NCI-H524 (cell line): ENCODE data around the gene CST3.
"Not testable (repeated sequence)": the region's sequence is repeated elsewhere in the genome, so short reads cannot be mapped to it uniquely, and the experiment has no call there.

Source experiments
- DNase-seq, 2 experiments: peaks; one replicate each; lab custom pipeline; 2025; lab: John Stamatoyannopoulos, UW

Gene CST3

DNA sequence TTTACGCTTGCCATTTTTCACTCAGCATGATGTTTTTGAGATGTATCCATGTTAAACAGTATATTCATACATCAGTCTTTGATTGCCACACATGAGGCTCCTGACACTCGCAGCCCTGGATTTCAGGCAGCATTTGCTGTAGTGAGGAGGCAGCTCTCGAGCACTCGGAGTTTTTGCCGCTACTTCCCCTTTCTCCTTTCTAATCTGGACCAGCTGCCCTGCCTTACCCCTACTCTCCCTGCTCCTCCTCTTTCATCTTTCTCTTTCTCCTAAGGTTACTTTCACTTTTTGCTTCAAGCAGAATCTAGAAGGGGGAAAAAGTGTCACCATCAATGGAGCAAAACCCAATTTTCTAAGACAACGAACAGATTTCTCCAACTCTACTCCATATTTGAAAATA lies 5.9 kb upstream of the CST3 start:
- DNase-seq = no peak

DNA sequence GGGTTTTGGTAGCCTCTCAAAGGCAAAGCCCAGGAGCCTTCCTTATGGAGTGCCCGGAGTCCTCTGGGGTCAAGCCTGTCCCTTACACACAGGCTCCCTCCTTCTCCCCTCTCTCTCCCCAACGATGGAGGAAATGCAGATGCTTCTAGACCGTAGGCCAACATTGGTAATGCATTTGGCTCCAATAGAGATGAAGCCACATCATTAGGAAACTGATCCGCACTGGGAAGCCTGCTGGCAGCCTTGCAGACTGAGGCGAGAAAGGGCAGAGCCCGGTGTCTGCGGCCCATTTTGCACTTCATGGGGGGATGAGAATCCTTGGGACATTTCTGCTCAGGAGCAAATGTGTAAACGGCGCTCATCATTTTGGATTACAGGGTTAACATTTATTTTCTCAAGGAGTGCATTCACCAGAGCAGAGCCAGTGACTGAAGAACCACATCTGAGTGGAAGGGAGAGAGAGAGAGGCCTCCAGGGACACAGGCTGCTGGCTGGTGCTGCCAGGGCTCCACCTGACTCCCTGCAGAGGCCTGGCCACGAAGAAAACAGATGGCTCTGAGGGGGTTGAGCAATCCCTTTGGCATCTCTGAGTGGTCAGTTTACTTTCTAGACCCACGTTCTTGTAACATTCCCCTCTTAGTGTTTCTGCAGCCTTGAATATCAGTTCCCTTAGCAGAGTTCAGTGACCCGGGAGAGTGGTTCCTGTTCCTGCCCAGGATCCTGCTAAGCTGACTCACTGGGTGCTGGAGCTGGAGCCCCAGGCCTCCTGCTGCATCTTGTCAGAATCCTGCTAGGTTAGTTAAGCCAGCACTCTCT lies 4.4 kb upstream of the CST3 start:
- DNase-seq = peak; percentile 41 to 76

DNA sequence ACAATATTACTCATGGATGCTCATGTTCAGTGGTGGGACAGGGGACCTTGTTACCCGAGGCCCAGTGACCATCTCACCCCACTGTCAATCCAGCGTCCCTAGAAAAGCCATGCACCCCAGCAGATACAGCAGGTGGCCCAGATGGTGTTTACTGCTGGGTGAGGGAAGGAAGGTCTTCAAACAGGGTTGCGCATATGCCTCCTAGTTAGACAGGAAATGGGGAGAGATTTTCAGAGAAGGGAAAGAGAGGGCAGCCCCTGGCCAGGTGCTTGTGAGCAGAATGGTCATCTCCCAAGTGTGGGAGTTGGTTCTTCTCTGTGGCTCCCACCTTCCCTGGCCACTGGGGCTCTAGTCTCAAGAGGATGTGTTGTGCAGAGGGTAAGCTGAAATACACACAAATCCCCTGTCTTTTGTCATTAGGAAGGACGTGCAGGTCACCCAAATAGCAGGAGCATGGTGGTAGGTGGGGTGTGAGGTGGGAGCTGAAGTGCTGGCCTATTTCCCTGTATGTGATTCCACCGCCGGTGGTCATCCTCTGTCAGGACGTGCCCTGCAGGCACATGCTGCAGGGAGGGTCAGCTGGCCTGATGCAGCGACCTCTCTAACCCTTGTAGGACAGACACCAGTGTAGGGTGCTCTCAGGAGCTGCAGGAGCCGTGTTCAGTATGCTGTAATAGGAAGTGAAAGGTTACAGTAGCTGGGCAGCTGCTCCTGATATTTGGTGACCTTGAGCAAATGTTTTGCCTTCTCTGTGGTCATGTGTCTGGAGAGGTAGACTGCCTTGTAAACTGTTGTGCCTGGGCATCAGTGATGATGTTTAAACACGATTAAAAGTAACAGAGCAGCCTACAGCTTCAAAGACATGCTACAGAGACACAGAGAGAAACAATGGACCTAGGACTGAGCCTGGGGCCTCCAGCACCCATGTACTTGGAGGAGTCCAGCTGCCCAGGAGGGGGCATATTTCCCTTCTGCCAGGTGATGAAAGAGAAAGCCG lies 3.2 kb upstream of the CST3 start:
- peak in 1 of 2 experiments; percentile 57 for DNase-seq

DNA sequence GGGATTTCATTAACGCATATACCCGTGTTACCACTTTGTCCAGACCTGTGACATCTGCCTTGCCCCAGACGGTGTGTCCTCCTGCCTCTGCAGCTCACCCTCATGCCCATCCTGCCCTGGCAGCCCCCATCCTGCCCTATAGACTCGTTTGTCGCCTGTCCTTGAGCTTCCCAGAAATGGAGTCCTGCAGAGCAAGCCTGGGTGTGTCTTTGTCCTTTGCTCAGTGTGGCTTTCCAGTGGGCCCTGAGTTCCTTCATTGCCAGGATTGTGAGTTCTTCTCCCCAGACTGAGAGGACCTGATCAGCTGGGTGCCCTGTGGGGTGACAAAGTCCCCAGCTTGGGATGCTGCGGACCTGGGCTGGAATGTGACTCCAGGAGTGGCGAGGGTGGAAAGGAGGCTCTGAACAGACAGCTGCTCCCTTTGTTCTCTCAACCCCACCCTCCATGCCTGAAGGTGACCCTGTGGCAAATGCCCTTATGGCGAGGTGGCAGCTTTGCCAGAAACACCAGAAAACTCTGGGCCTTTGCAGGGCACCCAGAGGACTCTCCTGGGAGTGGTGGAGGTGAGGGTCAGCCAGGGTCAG lies 2.4 kb upstream of the CST3 start:
- no peak for DNase-seq

DNA sequence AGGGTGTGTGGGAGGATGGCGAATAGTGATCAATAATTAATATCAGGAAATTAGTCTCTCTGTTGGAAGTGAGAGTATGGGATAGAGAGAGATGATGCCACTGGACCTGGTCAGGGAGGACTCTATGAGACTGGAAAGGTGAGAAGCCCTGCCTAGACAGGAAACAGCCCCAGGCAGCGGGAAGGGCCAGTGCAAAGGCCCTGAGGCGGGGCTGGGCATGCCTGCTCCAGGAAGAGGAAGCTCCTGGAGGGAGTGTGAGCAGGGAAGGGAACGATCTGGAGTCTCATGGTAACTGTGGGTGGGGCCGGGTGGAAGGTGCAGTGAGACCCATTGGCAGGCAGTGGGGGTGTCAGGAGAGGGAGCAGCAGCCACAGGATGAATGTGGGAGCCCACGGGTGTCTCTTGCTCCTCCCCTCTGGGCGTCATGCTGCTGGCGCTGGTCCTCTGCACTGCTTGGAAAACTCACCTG lies 1.8 kb upstream of the CST3 start:
- no peak for DNase-seq

DNA sequence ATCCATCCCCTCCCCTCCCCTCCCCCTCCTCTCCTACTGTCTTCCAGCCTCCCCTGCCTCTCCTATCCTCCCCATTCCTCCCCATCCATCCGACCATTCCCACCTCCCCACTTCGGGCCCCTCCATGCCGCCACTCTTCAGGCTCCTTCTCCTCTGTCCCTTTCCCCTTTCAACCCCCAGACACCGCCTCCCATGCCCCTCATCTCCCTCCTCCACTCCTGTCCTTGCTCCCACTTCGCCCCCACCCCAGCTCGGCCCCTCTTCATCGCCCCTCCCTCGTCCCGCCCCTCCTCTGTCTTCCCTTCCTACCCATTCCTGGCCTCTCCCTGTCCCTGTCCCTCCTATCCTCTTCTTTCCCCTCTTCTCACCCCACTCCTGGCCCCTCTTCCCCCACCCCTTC lies 554 bp upstream of the CST3 start:
- DNase-seq = no peak

DNA sequence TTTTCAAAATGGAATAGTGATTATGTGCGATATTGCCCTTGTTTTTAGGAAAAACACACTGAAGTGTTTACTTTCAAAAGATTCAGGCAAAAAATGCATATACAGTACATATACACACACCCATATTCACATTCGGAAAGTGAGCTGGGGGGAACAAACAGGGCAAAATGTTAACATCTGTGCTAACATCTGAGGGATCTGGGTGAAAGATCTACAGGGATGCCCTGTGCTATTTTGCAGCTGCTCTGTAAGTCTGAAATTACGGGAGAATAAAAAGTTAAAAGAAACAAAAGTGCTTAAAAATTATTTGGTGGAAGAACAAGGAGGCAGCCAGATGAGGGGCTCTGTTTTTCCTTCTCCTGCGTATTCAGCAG lies 860 bp downstream of the CST3 start:
- DNase-seq = no peak

DNA sequence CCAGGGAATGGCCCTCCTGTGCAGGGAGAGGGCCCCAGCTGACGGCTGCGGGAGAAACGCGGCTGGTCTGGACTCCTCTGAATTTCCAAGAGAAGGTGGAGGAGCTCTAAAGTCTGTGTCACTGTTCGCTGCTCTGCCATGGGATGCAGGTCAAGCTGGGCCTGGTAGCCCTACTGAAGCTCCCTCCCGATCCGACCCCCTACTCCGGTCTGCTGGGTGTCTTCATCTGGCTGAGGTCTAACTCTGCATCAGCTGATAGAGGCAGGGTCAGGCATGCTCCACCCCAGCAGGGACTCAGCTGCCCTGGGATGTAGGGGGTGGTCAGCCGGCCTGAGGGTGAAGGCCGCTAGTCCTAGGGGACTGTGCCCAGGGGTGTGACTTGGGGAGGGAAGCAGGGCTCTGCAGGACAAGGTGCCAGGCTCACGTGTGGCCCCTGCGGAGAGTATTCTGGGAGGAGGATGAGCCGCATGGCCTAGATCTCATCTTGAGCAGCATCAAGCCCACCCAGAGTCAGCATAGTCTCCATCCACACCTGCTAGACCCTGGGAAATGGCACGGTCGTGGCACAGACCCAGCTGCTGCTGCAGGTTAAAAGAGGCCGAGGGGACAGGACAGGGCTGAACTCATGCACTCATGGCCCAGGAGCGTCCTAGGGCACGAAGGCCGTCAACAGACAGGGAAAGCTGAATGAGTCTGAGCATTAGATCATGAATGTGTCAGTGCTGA lies 1.4 kb downstream of the CST3 start:
- DNase-seq = no peak

DNA sequence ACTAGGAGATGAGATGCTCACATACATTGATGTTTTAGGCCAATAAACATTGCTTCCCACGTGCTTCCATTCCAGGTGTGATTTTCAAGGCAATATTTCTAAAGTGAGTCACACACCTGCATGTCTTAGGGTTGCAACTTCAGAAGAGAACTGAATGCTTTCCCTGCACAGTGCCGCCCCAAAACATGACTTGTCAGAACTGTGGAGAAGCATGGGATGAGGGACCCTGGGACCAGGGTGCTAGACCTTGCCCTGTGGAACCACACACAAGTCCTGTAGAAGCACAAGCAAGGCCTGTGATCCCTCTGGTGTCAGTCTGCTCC lies 2.0 kb downstream of the CST3 start:
- not testable (repeated sequence) for DNase-seq

DNA sequence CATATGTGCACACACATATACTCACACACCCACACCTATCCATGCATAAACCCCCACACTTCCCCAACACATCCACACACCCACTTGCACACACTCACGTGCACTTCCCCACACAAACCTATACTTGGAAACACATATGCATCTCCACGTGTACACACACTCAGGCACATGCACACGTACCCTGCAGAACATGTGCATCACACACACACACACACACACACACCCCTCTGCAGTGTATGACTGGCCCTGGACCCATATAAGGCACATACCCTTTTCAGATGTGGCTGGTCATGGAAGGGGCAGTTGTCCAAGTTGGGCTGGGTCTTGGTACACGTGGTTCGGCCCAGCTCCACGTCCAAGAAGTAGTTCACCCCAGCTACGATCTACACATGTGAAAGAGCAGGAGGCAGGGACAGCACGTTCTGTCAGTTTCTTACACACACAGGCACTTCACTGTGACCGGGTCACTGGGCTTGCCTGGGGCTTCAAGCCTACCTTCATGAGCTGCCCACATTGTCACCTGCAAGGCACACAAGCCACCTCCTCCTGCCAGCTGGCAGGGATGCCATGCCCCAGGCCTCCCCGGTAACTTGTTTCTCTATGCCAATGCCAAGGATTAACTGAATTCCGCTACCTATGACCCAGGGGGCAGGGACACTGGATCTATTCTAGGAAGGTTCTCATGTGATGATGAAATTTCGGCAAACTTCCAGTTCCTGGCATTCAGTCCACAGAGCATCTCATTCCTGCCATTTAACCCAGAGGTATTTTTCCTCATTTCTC lies 2.6 kb downstream of the CST3 start:
- no peak for DNase-seq

DNA sequence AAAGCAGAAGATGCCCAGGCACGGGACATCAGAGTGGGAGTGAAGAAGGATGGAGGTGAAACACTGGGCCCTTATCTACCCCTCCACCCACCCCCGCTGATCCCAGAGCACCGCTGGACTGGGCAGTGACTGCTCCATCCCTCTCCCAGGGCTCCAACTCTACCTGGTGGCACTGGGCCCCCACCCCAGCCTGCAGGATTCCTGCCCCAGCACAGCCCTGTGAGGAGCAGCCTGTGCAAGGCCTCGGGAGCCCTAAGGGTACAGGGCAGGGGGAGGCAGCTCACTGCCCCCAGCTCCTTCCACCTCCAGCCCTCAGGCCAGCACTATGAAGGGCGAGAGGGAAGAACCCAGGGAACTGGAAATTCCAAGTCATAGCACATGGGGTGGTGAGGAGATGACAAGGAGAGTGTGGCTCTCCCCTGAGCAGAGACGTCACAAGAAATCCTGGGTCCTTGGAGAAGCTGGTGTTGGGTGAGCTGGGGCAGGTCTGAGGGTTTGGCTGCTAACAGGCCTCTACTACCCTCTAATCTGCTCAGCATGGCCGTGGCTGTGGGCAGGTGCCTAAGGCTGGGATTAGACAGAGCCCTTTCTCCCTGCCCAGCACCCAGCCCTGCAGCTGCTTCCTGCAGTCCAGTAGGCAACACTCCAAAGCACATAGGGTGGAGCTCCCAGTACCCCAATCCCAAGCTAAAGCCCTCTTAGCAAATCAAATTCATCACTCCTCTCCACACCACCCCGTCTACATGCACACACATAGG lies 3.5 kb downstream of the CST3 start:
- DNase-seq = no peak

DNA sequence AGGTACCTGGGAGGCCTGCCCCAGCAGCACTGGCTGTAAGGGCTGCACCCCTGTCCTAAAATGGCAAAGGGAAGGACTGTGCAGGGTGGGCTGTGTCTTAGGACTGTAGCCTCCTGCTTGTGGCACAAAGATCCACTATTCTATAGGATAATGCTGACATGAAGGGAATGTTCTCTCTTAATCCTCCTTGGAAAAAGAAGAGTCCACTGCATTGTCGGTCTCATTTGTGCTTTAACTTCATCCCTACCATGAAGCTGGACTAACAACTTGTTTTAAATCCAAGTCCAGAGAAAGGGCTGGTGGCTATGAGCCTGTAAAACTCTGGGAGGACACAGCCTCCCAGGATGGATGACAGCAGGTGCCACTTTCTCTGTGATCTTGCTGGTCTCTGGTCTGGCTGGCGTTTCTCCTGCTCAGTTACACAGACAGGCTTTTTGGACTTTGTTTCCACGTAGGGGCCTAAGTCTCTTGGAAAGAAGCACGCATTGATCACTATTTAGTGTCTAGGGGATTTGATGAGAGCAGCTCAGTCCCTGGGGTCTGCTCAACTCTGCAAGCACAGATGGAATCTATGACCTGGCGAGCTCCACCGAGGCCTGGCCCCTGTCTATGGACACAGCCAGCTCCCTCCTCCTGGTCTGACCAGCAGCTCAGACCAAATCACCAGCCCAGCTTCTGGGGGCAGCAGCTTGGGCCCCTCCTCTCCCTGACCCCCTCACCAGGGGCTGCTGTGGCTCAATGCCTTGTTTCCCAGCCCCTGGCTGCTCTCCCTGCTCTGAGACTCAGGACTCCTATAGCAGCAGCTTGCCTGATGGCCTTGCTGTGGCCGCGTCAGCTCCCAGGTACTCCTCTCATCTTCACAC lies 4.8 kb downstream of the CST3 start:
- DNase-seq = no peak

DNA sequence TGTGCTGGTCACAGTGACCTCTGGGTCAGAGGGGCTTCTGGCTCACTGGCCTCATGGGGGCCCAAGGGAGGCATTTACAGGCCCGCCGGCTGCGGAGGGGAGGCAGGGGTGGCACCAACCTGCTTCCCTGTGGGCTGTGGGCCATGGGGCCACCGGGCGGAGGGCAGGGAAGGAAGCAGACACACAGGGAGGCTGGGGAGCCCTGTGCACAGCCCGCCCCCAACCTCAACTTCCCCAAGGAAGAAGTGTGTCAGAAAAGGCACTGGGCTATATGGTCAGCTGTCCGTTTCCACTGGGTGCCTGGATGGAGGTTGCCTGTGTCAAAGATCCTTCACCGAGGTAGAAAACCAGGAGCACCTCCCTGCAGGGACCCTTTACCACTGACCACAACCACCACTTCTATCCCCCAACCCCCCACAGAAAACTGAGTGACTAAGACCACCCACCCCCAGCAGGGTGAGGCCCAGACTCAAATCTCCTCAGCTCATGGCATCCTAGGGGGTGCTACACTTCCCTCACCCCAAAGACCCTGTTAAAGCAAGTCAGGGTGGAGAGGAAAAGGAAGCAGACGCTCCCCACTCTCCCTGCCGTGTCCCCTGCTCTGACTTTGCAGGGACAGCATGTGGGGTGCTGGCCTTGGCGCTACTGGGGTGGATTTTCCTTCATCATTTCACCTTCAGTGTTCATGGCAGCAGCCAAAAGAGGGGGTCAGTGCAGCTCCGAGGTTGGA lies 5.6 kb downstream of the CST3 start:
- no peak for DNase-seq

DNA sequence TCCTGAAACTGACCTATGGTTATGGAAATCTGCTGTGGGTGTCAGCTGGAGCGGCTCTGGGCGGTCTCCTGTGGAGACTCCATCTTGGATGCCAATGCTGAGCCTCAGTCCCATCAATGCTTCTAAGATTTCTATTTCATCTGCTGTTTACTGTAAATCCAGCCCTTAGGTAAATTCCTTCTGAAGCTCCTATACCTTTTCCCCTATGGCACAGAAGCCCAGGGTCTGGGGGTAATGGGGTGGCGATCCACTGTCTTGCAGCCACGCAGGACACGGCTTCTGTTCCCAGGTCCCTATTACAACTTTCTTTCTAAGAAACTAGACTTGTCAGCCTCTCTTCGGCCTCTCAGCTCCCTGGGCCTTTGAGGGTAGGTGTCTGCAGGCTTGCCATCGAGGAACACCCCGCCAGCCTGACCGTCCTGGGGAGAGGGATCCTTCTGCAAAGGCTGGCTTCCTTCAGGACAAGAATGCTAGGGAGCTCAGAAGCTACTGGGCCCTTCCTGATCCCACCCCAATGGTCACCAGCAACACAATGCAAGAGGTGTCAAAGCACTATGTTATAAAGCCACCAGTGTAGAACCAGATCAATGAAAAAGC lies 6.4 kb downstream of the CST3 start:
- no peak for DNase-seq

DNA sequence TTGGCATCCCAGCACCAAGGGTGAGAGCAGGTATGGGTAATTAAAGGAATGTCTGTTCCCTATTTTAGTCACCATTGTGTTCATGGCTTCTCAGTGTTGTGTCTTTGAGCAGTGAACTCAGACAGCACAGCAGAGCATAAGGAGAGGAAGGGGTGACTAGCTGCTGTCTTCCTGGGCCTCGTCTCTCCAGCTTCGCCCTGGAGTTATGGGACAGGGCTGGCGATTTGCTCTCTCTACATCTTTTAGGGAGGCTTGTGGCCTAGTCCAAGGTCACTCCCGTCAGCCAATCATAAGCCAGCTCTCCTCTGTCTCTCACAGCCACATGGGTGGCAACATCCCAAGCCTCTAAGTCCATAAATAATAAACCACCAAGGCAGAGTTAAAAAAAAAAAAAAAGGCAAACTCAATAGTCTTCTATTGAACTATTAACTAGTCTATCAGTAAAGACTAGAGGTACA lies 7.3 kb downstream of the CST3 start:
- no peak for DNase-seq

DNA sequence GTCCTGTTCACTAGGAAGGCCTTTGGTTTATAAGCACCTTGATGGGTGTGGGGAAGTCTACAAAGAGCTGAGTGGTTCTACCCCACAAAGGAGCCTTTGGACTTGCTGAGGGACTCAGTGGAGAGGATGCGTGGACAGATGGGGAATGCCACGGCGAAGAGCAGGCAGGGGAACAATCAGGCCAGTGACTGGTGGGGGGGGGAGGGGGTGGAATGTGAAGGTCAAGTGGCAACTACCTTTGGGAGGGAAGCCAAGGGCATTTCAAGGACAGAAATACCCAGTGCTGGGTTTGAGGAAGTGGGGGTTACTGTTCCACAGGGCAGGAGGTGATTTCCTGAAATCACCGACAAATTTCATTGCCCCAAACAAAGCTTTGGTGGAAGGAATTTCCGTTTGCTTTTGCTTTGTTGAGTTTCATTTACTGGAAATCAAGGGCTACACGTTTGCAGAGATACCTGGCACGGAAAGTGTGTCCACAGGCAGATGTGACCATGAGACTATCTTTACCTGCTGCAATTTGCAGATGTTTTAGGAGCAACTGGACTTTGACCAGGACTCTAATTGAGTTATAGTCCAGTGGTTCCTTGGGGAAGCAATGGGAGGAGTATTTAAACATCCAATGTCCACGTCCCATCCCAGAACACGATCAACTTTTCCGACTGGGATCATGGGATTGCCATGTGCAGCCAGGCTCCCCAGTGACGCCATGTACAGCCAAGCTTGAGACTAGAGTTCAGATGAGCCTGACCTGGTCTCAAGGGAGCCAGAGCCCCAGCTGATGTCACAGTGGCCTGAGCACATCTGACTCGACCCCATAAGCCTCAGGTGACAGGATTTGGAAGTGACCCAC lies 8.0 kb downstream of the CST3 start:
- DNase-seq = no peak

DNA sequence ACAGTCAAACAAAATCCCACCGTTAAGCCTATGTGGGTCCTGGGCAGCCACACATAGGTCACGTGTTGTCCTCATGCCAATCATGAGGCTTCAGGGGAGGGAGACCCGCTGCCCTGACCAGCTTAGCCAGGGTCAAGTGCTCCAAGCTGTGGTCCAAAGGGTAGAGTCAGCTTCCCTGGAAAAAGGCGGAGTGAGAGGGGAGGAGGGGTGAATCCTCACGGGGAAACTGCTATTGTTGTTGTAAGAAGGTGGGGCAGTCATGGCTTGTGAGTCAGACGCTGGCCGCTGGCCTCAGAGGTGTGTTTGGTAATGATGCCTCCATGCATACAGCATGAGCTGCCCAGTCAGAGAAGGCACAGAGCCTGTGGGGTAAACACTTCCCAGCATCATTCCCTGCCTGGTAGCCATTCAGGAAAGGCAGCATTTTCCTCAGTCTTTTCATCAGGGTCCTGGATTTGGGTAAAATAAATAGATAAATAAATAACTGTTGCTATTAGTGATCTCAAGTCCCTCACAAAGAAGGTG lies 8.7 kb downstream of the CST3 start:
- no peak for DNase-seq
